Type B pancreatic cell (in vitro differentiated cells): Measurements from ENCODE around the gene SSTR1. TPM values are rescaled to one million over a fixed set of nuclear protein-coding genes. Genes with fewer than 3 reads are reported as not detected.

ENCODE experiments used
- DNase-seq: peaks from one replicate; pipeline ENCODE4 v3.0.0; 2021; ENCODE audit warnings: mixed read lengths; ENCODE audit not compliant: unreplicated experiment; ENCODE audit errors: extremely low spot score
- H3K27ac Mint-ChIP-seq: 2 replicates; pipeline ENCODE4 v1.8.0; 2021; ENCODE audit warnings: mild to moderate bottlenecking, mixed read lengths
- H3K27me3 Mint-ChIP-seq: 2 replicates; pipeline ENCODE4 v1.8.0; 2021; ENCODE audit warnings: mixed read lengths
- H3K36me3 Mint-ChIP-seq: 2 replicates; pipeline ENCODE4 v1.8.0; 2021; ENCODE audit warnings: mixed read lengths
- H3K4me1 Mint-ChIP-seq: one replicate; pipeline ENCODE4 v1.8.0; 2021; ENCODE audit warnings: mixed read lengths; ENCODE audit not compliant: unreplicated experiment
- H3K4me3 Mint-ChIP-seq: 2 replicates; pipeline ENCODE4 v1.8.0; 2021; ENCODE audit warnings: mild to moderate bottlenecking, mixed read lengths
- H3K9me3 Mint-ChIP-seq: 2 replicates; pipeline ENCODE4 v1.8.0; 2021; ENCODE audit warnings: mixed read lengths
- total RNA-seq: library from RNA; stranded (reverse); gene quantifications from 2 replicates; pipeline ENCODE4 v1.2.1, GENCODE V29; 2021; ENCODE audit warnings: low replicate concordance
- TF ChIP-seq, protein P1 (sequence below): fragments of 200-600 bp; sonication (generic); conservative IDR thresholded peaks from 2 replicates; pipeline ENCODE4 v1.5.0; 2021; ENCODE audit warnings: antibody characterized with exemption, mild to moderate bottlenecking

The SSTR1 gene
- total RNA-seq, 1 donor from 2014 or later: 11.0 TPM

DNA sequence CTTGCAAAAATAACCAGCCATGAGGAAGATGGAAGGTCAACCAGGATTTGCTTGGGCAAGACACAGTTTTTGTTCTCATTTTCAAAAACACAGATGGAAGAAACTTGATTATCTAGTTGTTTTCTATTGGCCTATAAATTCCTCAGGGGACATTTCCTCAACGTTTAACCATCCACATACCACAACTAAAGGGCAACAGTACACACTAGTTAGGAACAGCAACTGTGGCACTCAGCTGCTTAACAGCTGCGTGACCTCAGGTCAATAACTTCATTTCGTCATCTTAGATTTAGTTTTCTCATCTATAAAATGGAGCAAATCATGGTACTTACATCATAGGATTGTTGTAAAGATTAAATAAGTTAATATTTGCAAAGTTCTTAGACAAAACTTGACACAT is 18.7 kb downstream of the SSTR1 start:
- Mint-ChIP-seq H3K36me3 (no peaks in the 10 kb centered on the region), H3K27ac (no peak overlapping the region), H3K27me3 (peaks cover 9% of the 10 kb centered on the region), H3K4me1 (no peaks in the 10 kb centered on the region), H3K9me3 (peaks cover 4% of the 10 kb centered on the region), H3K4me3 (no peak overlapping the region)
- no peak for DNase-seq
- TF ChIP-seq, protein P1, sequence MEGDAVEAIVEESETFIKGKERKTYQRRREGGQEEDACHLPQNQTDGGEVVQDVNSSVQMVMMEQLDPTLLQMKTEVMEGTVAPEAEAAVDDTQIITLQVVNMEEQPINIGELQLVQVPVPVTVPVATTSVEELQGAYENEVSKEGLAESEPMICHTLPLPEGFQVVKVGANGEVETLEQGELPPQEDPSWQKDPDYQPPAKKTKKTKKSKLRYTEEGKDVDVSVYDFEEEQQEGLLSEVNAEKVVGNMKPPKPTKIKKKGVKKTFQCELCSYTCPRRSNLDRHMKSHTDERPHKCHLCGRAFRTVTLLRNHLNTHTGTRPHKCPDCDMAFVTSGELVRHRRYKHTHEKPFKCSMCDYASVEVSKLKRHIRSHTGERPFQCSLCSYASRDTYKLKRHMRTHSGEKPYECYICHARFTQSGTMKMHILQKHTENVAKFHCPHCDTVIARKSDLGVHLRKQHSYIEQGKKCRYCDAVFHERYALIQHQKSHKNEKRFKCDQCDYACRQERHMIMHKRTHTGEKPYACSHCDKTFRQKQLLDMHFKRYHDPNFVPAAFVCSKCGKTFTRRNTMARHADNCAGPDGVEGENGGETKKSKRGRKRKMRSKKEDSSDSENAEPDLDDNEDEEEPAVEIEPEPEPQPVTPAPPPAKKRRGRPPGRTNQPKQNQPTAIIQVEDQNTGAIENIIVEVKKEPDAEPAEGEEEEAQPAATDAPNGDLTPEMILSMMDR: no peak

GRCh38 chr14:38233218-38233617 is 25.5 kb downstream of the SSTR1 start:
- H3K27ac Mint-ChIP-seq: no peak overlapping the region
- no peaks in the 10 kb centered on the region for H3K4me1 Mint-ChIP-seq
- no peak for DNase-seq
- no peak overlapping the region for H3K4me3 Mint-ChIP-seq
- TF ChIP-seq, protein P1: no peak
- H3K36me3 Mint-ChIP-seq: no peaks in the 10 kb centered on the region
- H3K27me3 Mint-ChIP-seq: peaks cover 27% of the 10 kb centered on the region
- no peaks in the 10 kb centered on the region for H3K9me3 Mint-ChIP-seq

- Mint-ChIP-seq H3K27ac (no peak overlapping the region), H3K4me1 (no peaks in the 10 kb centered on the region), H3K27me3 (peaks cover 19% of the 10 kb centered on the region), H3K9me3 (no peaks in the 10 kb centered on the region), H3K36me3 (no peaks in the 10 kb centered on the region), H3K4me3 (no peak overlapping the region)
- TF ChIP-seq, protein P1: no peak
- no peak for DNase-seq
These were observed 30.6 kb downstream of the SSTR1 start for GRCh38 chr14:38238332-38238731.

GRCh38 chr14:38238878-38239277 is 31.2 kb downstream of the SSTR1 start:
- Mint-ChIP-seq H3K4me3 (no peak overlapping the region), H3K27me3 (peaks cover 16% of the 10 kb centered on the region), H3K9me3 (no peaks in the 10 kb centered on the region), H3K4me1 (no peaks in the 10 kb centered on the region), H3K27ac (no peak overlapping the region), H3K36me3 (no peaks in the 10 kb centered on the region)
- no peak for DNase-seq
- TF ChIP-seq, protein P1: no peak

DNA sequence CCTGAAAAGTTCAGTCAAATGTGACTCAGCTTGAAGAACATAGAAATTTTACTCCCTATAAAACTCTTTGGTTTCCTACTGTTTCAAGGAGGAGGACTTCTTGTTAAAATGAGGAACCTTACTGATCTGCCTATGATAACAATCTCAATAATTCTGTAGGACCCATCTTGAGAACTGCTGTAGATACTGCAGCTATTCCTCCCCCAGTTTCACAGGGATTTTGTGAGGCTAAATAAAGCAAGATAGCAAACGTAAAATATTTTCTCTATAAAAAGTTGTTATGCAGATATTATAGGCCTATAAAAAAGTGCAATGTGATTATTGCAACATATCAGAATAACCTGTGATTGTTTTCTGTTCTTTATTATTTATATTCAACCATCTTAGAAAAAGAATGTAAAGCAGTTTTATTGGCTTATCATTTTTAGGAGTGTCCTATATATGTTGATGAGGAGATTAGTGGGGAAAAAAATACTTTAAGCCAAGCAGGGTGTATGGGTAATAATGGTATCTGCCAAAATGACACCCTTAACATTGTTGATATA is 36.1 kb downstream of the SSTR1 start:
- Mint-ChIP-seq H3K4me3 (no peak overlapping the region), H3K36me3 (no peaks in the 10 kb centered on the region), H3K27ac (no peak overlapping the region), H3K27me3 (peaks cover 21% of the 10 kb centered on the region), H3K4me1 (no peaks in the 10 kb centered on the region), H3K9me3 (no peaks in the 10 kb centered on the region)
- TF ChIP-seq, protein P1: no peak
- DNase-seq: no peak
